Muscle of arm (tissue), 12 donors: ENCODE results near the gene PLCL1. TPM values are rescaled to one million over a fixed set of nuclear protein-coding genes. Genes with fewer than 3 reads are reported as not detected.
"Not testable (repeated sequence)": the region's sequence is repeated elsewhere in the genome, so short reads cannot be mapped to it uniquely, and the experiment has no call there.

ENCODE experiments used
- DNase-seq: peaks from one replicate; pipeline ENCODE4 v3.0.0-alpha.2; 2013
- polyA plus RNA-seq, 12 donors: library from polyadenylated mRNA; unstranded; fragments of 120-200 nt; gene quantifications; one replicate each; pipeline ENCODE4 v1.2.1, GENCODE V29; 2013; ENCODE audit not compliant: insufficient read length in 12 of 12

Gene PLCL1
- polyA plus RNA-seq, 12 donors = 7.8 to 24.6 (median 17.0) TPM; not detected in 1

DNA sequence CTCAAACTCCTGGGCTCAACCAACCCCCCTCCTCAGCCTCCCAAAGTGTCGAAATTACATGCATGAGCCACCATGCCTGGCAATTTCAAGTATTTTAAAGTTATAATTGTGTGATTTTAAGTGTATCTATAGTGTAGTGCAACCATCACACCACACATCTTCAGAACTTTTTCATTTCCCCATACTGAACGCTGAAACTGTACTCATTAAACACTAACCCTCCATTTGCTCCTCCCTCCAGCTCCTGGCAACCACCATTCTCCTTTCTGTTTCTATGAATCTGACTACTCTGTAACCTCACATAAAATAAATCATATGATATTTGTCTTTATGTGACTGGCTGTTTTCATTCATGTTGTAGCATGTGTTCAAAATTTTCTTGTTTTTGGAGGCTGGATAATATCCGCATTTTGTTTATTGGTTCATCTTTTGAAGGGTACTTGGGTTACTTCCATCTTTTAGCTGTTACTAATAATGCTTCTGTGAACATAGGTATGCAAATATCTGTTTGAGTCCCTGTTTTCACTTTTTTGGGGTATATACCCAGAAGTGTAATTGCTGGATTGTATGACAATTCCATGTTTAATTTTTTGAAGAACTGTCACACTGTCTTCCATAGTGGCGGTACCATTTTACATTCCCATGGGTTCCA lies 188.2 kb downstream of the PLCL1 start:
- no peak for DNase-seq

DNA sequence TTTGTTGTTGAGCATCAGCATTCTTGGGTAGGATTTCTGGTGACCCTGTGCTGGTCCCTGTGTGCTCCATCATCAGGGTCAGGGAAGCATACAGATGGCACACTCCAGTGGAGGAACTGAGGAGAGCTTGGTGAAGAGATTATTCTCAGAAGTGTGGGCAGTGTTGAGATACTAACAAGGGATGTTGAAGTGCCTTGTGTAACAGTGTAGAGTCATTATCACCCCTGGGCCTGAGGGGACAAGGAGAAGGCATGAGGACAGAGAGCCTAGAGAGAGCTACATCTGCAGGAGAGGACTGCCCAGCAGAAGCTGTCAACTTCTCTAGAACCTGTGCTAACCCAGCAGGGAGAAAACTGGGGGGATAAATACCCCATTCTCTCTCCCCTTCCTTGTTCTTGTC lies 189.0 kb downstream of the PLCL1 start:
- DNase-seq = no peak

DNA sequence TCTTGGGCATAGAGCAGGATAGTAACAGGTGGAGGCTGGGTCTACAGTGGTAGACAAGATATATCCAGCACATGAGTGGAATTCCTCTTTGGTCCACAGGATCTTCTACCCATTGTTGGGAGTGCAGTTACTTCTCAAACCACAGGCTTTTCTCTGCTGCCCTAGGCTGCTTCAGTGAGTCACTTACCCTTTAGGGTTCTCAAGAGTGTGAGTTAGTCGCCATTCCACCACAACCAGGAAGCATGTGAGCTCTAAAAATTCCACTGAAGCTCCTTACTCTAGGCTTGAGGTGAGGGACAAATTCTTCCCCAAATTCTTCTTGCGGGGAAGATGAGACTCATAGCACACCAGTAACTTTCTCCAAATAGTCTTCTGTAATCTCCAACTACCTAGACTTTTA lies 189.4 kb downstream of the PLCL1 start:
- no peak for DNase-seq

DNA sequence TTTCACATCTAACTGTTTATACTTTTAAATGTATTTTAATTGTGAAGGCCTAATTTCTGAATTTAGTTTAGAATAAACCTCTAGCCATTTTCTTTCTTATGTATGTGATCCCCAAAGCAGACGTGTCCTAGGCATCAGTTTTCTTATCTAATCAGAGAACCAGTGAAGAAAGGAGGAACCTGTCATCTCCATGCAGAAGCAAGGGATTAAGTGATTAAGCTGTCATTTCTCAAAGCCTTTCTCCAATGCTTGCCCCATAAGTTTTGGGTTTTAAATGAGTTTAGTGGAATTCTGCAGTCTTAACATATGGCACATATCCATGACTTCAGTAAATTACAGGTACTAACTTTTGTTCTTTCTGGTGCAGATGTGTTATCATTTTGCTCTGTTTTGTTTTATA lies 190.4 kb downstream of the PLCL1 start:
- no peak for DNase-seq

DNA sequence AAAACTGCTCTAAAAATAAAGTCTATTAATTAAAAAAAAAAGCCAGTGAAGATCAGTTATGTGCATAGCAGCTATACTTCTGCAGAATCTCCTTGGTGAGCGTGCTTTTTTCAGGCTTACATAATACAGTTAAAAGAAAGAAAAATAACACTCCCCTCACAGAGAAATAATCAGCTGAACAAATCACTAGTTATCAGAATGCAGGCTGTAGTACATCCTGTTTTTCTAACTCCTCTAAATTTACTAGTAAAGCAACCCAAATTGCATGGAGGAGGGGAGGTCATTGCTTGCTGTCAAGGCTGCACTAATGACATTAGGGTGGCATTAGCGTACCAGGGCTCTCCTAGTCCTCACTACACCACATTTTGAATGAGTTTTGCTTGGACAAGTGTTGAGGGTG lies 192.2 kb downstream of the PLCL1 start:
- no peak for DNase-seq

DNA sequence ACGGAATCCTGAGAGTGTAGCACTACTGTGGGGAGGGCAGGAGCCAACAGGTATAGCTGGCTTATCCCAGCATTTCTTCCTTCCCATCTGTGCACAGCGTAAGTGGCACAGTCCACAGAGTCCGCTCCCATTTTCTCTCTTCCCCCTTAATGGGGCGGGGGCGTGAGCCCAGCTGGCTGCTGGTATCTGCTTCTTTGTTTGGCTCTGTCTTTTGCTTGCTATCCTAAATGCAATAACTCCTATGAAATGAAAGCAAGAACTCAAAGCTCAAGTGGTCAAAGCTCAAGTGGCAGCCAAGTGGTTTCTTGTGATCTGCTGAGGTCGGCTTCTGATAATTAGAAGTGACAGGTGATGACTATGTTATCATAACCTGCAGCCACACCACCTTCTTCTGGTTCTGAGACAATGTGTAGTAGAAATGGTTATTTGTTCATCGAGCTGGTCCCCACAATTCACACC lies 192.7 kb downstream of the PLCL1 start:
- DNase-seq = no peak

DNA sequence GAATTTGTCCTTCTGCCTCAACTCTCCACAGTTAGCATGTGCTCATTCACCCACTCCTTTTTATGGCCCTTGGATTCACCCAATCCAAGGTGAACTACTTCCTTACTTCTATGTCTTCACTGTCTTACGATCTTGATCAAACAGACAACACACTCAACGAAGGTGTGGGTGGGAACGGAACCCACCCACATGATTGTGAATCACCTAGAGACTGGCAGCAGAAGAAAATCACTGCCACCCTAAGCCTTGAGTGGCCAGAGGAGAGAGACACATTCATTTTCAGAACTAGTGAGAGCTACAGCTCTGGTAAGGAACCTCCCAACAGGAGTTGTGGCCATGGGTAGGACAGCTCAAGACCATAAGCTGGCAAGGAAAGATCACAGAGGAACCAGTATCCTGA lies 194.3 kb downstream of the PLCL1 start:
- no peak for DNase-seq

DNA sequence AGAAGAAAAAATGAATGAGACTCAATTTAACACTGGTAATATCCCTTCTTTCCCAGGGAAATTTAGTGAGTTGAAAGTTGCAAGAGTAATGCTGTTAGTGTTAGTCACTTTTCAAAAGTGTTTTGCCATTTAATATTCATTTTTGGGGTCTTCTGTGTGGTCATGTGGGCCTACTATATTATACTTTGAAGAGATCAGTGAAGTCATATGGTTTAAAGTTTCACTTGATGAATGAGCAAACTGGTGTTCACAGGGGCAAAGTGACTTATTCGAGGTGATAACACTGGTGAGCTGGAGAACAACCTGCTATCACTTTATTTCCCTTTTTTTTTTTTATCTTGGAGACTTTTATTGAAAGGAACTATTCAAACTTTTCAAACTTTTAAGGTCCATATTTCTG lies 196.0 kb downstream of the PLCL1 start:
- DNase-seq = no peak

DNA sequence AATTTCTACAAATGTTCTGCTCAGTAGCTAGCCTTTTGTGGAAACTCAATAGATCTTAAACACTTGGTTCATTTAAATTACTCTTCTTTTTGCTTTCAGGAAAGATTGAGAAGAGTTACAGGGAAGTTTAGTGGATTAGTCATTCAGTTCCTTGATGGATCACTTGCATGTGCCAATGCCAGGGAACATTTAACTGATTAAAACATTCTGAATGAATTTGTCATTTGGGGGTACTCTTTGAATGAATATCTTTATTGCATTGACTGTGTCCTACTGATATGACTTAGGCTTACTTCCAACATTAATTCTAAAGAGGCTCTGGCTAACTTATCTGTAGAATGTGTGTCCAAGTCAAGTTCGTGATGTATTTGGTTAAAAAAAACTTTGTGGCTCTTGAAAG lies 199.8 kb downstream of the PLCL1 start:
- DNase-seq = no peak

DNA sequence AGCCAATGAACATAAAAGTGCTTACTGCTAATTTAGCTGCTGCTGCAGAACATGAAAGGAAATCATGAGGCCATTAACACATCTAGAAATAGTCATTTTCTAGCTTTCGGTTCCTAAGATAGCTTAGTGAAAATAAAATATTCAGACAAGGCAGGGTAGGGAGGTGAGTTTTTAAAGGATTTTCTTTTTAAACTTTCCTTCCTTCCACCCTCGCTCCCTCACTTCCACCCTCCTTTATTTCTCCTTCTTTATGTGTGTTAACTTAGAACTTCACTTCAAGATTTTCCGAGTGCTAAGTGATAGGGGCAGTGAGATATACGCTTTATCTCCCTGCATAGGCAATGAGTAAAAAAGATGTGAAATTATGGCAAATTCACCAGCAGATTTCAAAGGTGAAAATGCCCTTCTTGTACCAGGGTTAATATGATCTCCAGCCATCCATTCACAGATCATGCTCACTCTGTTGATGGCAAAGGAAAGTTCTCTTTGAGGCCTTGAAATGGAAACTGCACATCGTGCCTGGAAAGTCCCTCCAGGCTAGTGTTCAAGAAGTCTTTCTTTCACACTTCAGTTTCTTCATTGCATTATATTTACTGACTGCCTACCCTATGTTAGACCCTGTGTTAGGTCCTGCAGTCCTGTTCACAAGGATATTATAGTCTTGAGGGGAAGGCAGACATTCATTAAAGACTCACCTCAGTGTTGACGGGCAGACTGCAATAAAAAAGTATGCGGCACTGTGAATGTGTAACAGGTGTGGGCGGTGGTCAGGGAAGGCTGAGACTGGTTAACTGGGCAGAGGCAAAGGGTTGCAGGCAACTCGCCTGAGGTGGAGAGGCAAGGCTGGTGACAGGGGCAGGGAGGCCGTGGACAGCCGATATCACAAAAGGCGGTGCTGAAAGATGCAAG lies 200.8 kb downstream of the PLCL1 start:
- DNase-seq = no peak

DNA sequence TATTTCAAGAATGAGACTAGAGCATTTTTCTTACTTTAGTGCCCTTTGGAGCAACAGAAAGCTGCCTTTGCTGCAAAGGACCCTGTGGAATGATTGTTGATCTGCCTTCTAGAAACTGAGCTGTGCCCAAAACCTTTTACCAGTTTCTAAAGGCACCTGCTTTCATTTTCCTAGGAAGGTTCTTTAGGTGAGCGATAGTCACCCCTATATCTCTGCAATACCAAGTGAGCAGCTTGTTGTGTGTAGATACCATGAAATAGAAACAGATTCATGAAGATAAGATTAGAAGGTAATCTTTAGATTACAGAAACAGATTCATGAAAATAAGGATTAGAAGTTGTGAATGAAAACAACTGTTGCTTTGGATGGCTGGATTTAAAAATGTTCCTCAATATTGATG lies 202.3 kb downstream of the PLCL1 start:
- DNase-seq = no peak

DNA sequence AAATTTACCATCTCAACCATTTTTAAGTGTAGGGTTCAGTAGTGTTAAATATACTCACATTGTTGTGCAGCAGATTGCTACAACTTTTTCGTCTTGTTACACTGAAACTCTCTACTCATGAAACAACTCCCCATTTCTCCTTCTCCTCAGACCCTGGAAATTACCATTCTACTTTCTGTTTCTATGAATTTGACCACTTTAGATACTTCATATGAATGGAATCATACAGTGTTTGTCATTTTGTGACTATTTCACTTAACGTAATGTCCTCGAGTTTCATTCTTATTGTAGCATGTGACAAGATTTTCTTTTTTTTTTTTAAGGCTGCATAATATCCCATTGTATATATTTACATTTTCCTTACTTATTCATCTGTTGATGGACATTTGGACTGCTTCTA lies 203.8 kb downstream of the PLCL1 start:
- no peak for DNase-seq

DNA sequence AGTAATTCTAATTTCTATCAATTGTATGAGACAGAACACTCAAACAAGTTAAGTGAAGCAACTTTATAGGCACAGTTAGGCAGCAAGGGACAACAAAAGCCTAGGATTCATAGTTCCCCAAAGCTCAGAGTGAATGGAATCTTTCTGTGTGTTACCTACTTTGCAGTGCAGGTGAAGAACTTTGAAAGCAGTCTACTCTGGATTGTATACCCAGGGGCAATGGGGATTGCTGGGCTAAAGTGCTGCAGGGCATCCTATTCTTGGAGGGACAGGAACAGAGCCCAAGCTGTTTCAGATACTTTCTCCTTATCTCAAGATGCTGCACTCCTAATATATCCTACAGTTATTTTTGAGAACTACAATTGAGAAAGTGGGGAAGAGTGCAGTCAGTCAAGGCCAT lies 207.6 kb downstream of the PLCL1 start:
- DNase-seq = no peak

DNA sequence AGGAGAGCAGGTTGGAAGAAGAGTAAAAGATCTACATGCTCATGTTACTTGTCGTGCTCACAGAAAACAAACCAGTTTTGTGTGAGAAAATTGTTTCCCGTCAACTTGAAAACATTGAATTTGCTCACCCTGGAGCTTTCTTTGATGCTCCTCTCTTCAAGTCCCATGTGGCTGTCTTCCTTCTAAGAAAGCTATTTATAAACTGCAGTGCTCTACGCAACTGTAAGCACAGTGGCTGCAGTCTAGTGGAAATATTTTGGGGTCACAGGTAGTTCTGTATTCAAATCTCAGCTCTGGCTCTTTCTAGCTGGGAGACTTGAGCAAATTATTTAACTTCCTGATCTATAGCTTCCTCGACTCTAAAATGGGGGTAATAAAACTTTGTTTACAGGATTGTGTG lies 211.8 kb downstream of the PLCL1 start:
- no peak for DNase-seq

DNA sequence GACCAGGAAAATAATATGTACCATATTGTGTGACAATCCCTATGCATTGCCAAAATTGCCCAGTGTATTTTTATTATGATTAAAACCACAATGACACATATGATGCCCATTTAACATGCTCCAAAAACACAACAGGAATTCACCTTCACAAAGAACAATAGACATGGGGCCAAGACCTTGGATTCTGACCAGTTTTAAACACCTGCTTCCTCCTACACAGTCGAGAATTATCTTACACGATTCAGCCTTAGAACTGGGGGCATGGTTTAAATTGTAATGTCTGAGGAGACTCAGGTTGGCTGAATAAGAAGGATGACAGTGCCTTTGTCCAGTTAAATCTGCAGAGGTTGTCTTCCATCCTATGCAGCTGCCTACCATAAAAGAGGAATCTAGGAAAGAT lies 212.7 kb downstream of the PLCL1 start:
- no peak for DNase-seq

DNA sequence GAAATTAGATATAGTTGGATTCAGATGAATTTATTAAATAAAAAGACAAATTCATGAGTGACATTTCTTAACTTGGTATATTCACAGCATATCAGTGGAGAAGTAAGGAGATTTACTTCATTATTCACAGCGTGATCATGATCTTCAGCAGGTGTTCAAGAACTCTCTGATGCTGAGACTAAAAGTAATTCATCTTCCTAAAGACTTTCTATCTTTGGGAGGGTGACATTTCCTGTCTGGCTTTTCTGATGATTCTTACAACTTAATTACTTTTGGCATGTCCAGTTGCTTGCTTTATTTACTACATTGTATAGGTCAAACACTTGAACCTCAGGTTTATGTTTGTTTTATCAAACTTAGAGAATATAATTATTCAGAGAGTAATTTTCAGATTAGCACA lies 224.6 kb downstream of the PLCL1 start:
- DNase-seq = no peak

DNA sequence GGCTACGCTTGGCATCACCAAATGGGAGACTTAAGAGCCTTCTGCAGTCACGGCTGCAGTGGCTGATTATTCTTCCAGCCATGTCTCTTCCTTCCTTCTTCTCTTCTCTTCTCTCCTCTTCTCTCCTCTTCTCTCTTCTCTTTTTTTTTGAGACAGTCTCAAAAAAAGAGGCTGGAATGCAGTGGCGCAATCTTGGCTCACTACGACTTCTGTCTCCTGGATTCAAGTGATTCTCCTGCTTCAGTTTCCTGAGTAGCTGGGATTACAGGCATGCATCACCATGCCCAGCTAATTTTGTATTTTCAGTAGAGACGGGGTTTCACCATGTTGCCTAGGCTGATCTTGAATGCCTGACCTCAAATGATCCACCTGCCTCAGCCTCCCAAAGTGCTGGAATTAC lies 225.2 kb downstream of the PLCL1 start:
- DNase-seq = not testable (repeated sequence)

DNA sequence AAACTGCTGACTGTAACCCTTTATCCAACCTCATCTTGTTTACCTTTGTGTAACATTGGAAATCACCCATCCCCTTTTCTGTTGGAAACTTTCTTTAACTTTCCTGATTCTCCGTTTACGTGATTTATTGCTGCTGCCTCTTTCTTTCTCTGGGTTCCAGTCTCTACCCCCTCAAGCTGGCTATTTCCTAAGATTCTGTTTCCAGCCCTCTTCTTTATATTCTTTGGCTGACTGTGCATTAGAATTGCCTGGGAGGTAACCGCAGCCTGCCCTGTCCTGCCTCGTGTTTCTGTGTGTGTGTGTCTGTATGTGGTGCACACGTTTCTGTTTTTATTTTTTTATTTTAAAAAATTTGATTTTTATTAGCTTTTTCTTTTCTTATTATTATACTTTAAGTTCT lies 229.2 kb downstream of the PLCL1 start:
- DNase-seq = no peak

DNA sequence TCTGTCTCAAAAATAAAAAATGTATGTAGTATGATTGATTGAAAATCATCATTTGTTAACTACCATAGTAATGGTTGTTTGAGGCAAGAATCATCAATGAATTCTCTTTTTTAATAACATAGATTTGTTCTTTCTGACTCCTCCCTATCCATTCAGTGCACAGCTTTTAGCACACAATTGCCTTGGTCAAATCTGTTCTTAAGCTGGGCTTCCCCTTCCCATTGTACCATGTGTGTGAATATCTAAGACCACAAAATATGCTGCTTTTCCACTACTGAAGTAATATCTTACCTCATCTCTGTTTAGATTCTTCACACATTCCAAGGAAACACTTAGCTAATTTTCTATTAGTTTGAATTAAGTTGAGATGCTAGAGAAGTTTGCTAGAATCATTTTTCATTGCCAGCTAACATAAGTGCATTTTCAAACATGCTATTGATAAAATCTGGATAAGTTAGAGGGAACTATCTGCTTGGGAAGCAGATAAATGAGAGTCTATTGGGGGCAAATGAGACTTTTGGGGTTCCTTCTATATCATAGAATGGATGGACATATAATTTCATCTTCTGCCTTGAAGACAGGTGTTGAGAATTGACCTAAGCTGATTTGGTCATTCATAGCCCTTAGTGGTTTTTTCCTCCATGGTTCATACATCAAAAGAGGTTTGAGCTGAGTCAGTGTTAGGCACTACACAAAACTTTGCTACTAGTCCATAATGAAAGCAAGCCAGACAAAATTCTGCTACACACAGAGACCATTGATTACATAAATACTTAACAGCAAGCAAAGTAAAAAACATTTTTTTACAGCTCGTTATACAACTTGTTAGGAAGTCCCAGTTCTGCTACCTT lies 231.9 kb downstream of the PLCL1 start:
- DNase-seq = no peak

DNA sequence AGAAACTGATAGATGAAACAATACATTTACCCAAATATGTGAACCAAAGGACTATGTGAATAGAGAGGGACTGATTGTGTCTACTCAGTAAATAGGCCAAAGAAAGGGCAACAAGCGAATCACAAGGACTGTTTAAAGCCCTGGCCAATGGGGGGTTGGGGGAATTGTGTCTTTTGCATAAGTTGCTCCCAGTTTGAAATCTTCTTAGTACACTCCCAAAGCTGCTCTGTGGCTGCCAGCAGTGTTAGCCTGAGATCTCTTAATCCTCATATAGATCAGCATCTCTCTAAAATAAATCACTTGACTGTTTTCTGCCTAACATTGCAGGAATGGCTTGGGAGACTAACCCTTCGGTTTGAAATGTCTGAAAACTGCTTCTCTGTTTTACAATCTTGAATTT lies 236.4 kb downstream of the PLCL1 start:
- DNase-seq = no peak

DNA sequence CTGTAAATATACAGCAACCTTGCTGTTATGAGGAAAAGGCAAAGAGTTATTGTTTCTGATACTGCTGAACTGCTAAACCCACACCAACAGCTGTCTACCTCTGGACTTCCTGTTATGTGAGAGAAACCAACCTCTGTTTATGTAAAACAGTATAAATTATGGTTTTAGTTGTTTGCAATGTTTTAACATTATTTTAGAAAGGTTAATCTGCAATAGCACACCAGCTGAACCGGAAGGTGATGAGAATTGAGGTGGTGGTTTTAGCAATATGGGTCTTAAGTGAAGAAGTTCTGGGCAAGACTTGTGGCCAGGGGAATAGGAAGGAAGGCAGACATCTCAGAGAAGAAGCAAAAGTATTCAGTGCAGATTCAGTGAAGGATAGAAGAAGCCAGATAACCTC lies 237.8 kb downstream of the PLCL1 start:
- DNase-seq = no peak

DNA sequence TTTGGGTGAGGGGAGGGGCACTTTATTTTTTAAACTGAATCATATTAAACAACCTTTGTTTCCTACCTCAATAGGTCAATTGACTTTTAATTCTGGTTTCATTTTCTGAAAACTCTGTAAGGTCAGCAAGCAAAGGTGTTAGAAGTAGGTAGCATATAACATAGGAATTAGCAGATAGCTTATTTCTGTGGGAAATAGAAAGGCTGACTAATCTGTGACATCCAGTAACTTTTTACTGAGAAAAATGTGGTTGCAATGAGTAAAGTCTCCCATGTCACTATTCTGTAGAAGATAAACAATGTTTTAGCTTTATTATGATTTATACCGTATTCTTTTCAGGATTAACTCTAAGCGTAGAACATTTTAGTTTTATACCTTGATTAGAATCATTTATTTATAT lies 240.4 kb downstream of the PLCL1 start:
- DNase-seq = no peak

DNA sequence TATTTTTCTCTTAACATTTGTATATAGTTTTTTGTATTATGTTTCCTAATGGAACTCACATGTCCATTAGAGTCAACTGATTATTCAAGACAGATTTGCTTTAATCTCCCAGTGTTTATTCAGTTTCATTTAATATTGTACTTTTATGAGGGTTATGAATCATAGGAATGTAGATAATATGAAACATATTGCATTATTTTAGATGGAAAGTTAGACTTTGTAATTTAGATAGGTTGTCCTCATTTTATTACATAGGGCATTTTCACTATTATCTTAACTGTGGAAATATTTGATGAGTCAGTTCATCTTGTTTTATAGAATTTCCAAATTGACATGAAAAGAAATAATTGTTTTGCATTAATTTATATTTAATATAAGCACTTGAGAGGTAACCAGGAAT lies 240.8 kb downstream of the PLCL1 start:
- DNase-seq = no peak
